ENCODE data around the gene SEL1L3.

Gene SEL1L3

DNA sequence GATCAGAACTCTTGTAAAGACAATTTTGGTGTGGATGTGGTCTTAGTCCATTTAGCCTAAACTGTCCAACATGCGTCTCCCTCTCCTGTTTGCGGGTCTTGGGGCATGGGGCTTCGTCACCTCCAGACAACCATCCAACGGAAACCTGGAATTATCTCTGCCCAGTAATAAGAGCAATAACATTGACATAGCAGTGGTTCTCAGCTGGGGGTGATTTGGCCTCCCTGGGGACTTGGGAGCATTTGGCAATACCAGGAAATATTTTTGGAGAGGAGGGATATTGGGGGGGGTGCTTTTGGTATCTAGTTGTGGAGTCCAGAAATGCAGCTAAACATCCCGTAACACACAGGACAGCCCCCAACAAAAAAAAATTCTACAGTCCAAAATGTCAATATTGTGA, 47.2 kb downstream of the SEL1L3 start:
- DNase-seq = no peak

DNA sequence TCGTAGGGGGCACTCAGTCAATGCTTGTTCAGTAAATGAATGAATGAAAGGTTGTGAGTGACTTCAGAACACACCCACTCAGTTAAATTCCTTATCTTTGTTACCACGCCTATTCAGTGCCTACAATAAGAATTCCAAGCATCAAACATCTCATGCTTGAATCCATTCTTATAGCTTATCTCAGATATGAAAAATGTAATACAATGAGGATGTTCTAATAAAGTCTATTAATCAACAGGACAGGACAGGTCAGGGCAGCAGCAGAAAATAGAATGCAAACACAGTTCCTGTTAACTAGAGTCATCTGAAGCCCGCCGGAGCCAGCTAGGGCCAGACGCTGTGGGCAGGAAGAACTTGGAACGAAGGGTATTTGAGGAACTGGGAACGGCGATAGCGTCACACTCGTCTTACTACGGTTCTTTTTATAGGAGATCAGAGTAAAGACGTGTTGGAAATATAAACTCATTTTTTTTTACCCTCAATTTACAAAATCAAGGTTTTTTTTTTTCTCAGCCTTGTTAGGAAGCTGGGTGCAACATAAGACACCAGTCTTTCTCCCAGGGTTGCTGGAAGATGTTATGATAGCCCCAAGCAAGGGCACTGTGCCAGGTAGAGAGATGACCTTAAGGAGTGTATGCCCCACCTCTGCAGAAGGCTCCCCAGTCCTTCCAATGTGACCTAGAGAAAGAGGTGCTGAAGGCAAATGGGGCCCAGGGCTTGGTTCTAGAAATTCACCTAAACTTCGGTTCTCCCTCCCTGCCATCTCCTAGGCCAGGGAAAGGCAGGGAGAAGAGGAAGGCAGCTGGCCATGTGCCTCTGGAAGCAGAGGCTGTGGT, 48.3 kb downstream of the SEL1L3 start:
- DNase-seq = no peak

GRCh38 chr4:25813448-25814106, 49.2 kb downstream of the SEL1L3 start:
- DNase-seq = no peak

DNA sequence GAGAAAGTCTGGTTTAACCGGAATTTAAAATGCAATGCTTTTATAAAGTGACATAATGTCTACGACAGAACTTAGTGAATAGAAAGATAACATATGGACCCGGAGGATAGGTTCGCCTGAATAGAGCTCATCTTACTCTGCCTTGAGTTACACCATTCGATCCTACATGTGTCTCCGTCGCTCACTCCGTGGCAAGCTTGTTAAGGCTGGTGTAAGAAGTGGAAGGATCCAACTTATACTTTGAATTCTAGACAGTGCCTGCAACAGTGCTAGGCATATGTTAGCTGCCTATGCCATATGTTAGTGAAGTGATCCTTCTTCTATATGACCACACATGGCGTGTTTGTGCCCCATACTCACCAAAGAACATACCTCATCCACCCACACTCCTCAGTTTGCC, 50.9 kb downstream of the SEL1L3 start:
- no peak for DNase-seq

DNA sequence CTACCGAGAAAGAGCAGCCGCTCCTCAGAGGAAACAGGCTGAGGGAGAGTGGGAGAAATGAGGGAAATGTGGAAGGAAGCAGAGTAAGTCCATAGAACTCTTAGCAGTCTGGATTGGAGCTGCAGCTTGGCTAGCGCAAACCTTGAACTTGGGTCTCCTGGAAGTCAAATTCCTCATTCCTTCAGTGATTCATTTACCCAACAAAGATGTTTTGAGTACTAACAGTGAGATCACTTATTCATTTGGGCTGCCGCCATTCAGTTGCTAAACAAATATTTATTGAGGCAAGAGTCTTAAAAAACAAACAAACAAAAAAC, 51.5 kb downstream of the SEL1L3 start:
- no peak for DNase-seq

- DNase-seq = no peak
These were observed 52.1 kb downstream of the SEL1L3 start for GRCh38 chr4:25810461-25811373.

GRCh38 chr4:25809996-25810395, 52.8 kb downstream of the SEL1L3 start:
- DNase-seq = no peak

- no peak for DNase-seq
These were observed 55.6 kb downstream of the SEL1L3 start for GRCh38 chr4:25807102-25807728.

DNA sequence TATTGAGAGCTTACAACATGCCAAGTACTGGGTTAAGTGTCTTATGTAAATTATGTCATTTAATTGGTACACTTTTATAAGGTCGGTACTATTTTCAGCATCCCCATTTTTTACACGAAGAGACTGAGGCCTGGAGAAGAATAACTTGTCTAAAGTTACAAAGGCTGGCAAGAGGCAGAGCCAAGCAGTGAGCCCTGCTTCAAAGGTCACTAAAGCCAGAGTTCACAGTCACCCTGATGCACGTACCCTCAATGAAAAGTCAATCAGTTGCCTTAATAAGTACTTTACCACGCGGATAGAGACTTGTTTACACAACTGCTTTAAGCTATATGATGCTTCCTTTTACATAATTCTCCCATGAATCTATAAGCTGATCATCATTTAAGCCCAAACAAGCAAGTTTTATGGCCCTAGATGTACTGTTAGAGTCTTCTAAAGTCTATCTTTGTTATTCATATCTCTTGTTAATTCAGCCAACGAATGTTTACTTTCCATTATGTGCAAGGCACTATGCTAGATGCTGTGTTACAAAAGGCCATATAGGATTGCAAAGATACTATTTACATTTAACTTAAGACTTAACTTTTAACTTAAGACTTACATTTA, 57.4 kb downstream of the SEL1L3 start:
- no peak for DNase-seq

DNA sequence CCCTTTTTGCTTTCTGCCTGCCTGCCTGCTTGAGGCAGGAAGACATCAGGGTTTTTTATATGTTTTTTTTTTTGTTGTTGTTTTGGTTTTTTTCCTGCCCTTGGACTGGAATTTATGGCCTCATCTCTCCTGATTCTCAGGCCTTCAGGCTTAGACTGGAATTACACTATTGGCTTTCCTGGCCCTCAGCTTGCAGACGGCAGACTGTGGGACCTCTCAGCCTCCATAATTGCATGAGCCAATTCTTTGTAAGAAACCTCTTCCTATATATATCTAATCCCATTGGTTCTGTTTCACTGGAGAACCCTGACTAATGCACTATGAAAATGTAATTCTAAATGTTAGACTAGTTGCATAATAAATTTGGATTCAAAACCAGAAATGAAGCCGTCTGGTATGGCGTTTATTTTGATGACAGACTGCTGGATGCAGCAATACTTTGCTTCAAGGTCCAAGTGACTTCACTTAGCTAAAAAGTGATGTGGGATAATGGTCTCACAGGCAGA, 59.0 kb downstream of the SEL1L3 start:
- no peak for DNase-seq

DNA sequence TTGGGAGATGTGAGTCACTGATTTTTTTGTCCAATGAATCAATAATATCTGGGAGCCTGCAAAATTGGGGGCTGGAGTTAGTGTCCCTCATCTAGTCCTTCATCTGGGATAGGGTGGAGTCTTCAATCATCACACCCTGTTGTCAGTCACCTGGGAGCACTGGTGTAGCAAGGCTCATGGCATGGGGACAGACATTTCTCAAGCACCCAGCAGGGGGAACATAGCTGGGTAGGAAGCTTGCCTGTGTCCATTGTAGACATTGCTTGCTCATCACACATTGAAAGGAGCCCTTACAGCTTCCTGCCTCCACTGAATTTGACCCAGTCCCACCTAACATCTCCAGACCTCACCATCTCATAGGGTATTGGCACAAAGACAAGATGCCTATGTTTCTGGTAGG, 61.2 kb downstream of the SEL1L3 start:
- DNase-seq = no peak

GRCh38 chr4:25800245-25800644, 62.5 kb downstream of the SEL1L3 start:
- no peak for DNase-seq

DNA sequence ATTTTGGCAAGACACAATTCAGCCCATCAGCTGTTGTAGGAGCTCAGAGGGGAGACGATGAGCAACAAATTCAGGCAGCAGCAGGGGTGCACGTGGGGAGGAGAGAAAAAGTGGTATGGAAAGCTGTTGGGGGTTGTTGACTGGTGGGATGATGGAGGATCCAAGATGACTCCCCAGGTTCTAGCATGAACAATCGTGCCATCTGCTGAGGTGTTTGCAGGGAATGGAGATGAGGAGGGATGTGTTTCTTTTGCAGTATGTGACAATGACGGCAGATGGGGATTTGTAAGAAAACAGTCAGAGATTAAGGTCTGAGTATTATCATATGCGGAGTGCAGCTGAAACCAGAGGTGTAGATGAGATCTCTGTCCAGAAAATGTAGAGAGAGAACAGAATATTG, 63.3 kb downstream of the SEL1L3 start:
- DNase-seq = no peak

- no peak for DNase-seq
These were observed 65.7 kb downstream of the SEL1L3 start for GRCh38 chr4:25797136-25797535.

GRCh38 chr4:25795566-25796454, 67.0 kb downstream of the SEL1L3 start:
- DNase-seq = no peak

DNA sequence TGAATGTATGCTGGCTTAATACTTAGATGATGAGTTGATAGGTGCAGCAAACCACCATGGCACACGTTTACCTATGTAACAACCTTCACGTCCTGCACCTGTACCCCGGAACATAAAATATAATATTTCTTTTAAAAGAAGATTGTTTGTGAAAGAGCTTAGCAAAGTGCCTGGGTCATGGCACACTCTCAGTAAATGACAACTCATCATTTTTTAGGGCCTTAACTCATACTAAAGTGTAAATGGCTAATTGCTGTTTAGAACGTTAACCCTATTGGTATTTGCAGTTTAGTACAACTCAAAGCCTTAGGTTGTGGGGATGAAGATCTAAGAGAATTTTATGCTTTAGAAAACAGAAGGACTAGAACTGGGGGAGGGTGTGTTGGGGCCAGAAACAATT, 67.7 kb downstream of the SEL1L3 start:
- no peak for DNase-seq

DNA sequence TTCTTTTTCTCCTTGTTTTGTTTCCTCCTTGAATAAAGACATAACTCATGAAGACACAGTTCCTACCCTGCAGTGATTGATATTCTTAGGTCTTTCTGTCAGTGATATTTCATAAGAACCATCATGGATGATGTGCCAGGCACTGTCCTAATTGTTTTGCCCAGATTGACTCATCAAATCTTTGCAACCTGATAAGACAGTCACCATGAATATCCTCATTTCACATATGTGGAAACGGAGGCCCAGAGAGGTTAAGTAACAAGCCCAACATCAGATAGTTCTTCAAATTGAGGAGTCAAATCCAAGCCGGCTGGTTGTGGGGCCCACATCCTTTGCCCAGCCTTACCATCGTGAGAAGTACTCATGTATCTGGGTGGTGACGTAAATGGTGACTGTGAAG, 69.9 kb downstream of the SEL1L3 start:
- DNase-seq = no peak

GRCh38 chr4:25792200-25792791, 70.5 kb downstream of the SEL1L3 start:
- peak; percentile 22 for DNase-seq

GRCh38 chr4:25790024-25790423, 72.8 kb downstream of the SEL1L3 start:
- no peak for DNase-seq

DNA sequence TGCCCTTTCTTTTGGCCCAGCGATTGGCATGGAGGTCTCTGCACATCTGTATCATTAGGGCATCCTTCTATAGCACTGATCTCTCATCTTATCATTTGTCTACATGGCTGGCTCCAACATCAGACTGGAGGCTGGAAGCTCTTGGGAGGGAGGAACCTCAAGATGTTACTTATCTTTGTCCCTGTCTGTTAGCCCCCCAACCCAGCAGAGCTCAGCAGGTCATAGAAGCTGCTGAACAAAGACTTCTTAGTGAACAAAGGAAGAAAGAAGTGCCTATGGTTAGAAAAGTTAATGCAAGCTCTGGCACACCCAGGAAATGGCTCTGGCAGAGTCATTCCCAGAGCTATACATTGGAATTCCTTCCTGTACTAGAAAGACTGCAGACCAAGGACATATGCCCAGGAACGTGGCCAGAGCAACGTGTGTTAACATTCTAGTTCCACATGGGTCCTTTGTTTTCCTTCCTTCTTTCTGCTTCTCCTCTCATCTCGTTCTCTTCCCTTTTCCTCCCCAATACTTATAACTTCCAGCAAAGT, 74.0 kb downstream of the SEL1L3 start:
- DNase-seq = no peak

All from activated CD4-positive, alpha-beta T cell treated with anti-CD3 and anti-CD28 coated beads, Interleukin-10, Interleukin-2, amounts not matched to agents 100 ng/mL and 50 ng/mL, durations not matched to agents 16 hours and 8 hours (primary cell).